ENCODE results near the gene PLXNA2.

DNA sequence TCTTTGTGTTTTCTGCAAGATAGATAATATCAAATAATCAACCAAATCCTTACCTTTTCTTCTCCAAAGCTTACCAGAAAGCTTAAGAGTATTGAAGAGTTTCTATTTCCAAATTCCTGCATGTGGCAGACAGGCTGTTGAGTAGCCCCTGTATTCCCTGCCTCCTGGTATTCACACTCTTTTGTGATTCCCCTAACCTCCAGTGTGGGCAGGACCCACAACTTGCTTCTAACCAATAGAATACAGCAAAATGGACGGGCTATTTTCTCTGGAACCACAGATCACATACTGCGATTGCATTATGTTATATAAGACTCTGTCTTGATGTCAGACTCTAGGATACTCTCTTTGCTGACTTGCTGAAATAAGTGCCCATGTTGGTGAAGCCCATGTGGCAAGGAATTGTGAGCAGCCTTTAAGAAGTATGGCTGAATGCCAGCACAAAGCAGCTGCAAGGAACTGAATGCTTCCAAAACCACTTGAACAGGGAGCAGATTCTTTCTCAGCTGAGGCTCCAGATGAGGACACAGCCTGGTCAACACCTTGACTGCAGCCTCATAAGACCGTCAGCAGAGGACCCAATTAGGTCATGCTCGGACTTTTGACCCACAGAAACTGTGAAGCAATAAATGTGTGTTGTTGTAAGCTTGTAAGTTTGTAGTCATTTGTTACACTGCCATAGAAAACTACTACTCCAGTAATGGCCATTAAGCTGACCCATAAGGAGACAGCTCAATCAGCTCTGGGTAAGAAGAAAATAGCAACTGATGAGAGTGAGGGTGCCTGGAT lies 47.9 kb upstream of the PLXNA2 start:
- TF ChIP-seq CTCF (IDR thresholded peaks at IDR 0.05) (no peak), POLR2A (IDR thresholded peaks at IDR 0.05) (no peak)
